GM12873 (cell line): ENCODE results near the gene PDYN.

Experiments
- TF ChIP-seq, protein P1 (sequence below): IDR thresholded peaks from 2 replicates; pipeline ENCODE4 v1.5.1; 2012; ENCODE audit warnings: low read depth, mild to moderate bottlenecking, moderate library complexity, low read length, control low read depth; ENCODE audit not compliant: insufficient read depth; ENCODE audit errors: missing control alignments

The PDYN gene

GRCh38 chr20:2002365-2002764 is 8.5 kb upstream of the PDYN start:
- TF ChIP-seq, protein P1, sequence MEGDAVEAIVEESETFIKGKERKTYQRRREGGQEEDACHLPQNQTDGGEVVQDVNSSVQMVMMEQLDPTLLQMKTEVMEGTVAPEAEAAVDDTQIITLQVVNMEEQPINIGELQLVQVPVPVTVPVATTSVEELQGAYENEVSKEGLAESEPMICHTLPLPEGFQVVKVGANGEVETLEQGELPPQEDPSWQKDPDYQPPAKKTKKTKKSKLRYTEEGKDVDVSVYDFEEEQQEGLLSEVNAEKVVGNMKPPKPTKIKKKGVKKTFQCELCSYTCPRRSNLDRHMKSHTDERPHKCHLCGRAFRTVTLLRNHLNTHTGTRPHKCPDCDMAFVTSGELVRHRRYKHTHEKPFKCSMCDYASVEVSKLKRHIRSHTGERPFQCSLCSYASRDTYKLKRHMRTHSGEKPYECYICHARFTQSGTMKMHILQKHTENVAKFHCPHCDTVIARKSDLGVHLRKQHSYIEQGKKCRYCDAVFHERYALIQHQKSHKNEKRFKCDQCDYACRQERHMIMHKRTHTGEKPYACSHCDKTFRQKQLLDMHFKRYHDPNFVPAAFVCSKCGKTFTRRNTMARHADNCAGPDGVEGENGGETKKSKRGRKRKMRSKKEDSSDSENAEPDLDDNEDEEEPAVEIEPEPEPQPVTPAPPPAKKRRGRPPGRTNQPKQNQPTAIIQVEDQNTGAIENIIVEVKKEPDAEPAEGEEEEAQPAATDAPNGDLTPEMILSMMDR: no peak

DNA sequence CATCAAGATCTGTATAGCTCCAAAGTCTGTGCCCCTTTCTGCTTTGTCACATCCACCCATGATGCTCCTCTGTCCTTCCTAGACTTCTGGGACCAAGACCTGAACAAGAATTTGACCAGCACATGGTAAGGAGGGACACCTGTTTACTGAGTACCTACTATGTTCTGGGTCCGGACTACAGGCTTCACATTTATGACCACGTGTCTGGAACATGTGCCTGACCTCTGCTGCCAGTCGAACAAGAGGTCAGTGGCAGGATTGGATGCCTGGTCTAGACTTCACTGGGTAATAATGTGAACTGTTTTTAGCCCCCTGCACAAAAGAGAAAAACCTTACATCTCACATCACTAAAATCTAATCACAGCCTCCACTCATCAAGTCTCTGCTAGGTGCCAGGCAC is 7.3 kb upstream of the PDYN start:
- TF ChIP-seq, protein P1: no peak

DNA sequence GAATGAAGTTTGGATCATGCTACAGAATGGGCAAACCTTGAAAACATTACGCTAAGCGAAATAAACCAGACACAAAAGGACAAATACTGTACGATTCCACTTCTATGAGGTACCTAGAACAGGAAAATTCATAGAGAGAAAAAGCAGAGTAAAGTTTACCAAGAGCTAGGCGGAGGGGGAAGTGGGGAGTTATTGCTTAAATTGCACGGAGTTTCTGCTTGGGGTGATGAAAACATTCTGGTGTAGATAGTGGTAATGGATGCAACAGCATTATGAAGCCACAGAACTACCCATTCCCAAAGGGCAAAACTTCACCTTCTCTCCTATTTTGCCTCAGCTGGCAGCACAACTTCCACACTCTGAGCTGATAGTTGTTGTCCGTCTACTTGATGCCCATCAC is 6.4 kb upstream of the PDYN start:
- TF ChIP-seq, protein P1: no peak

DNA sequence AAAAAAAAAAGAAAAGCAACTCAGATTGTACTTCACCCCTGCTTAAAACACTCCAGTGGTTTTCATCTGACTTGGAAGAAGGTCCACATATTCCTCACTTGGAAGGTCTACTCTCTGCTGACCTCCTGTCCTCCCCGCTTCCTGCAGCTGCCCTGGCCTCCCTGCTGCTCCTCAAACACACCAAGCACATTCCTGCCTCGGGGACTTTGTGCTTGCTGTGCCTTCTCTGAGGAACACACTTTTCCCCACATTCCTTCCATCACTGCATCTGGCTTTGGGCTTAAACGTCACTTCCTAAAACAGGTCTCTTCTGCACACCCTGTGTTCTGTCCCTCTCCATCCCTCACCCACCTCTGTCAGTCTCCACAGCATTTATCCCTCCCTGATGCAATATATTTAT is 4.9 kb upstream of the PDYN start:
- TF ChIP-seq, protein P1: no peak

- TF ChIP-seq, protein P1: no peak
These were observed 4.3 kb upstream of the PDYN start for GRCh38 chr20:1998193-1998520.

GRCh38 chr20:1997483-1998192 is 3.8 kb upstream of the PDYN start:
- TF ChIP-seq, protein P1: no peak

GRCh38 chr20:1995531-1996310 is 1.9 kb upstream of the PDYN start:
- TF ChIP-seq, protein P1: no peak
